MM.1S (cell line): Measurements from ENCODE around the gene PWWP2B.

ENCODE experiments used
- CTCF ChIP-seq: fragments of 300-600 bp; sonication (generic); IDR thresholded peaks from 2 replicates; pipeline ENCODE4 v1.5.1; 2016; ENCODE audit warnings: antibody characterized with exemption, low read length, mixed read lengths
- EZH2 ChIP-seq: fragments of 300-600 bp; sonication (generic); optimal IDR thresholded peaks from 2 replicates; pipeline ENCODE3; 2017; ENCODE audit warnings: low read depth, mild to moderate bottlenecking, antibody characterized with exemption, low read length, mixed read lengths
- EZH2phosphoT487 ChIP-seq: fragments of 300-600 bp; sonication (generic); IDR thresholded peaks from 2 replicates; pipeline ENCODE4 v1.6.1; 2018; ENCODE audit warnings: antibody characterized with exemption, low read length

- TF ChIP-seq CTCF (no peak), EZH2 (no peak), EZH2phosphoT487 (no peak)
Observed at GRCh38 chr10:132406750-132407149, 9.8 kb downstream of the PWWP2B start.
